Measurements from ENCODE around the gene C12orf42.

DNA sequence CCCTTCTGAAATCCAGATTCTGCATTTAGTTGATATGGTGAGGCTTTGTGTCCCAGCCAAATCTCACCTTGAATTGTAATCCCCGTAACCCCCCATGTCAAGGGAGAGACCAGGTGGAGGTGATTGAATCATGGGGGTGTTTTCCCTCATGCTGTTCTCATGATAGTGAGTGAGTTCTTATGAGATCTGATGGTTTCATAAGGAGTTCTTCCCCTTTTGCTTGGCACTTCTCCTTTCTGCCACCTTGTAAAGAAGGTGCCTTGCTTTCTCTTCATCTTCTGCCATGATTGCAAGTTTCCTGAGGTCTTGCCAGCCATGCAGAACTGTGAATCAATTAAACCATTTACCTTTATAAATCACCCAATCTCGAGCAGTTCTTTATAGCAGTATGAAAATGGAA lies 23.1 kb upstream of the C12orf42 start:
- no peak for TF ChIP-seq EP300 (IDR thresholded peaks at IDR 0.05)
- TF ChIP-seq, protein P1, sequence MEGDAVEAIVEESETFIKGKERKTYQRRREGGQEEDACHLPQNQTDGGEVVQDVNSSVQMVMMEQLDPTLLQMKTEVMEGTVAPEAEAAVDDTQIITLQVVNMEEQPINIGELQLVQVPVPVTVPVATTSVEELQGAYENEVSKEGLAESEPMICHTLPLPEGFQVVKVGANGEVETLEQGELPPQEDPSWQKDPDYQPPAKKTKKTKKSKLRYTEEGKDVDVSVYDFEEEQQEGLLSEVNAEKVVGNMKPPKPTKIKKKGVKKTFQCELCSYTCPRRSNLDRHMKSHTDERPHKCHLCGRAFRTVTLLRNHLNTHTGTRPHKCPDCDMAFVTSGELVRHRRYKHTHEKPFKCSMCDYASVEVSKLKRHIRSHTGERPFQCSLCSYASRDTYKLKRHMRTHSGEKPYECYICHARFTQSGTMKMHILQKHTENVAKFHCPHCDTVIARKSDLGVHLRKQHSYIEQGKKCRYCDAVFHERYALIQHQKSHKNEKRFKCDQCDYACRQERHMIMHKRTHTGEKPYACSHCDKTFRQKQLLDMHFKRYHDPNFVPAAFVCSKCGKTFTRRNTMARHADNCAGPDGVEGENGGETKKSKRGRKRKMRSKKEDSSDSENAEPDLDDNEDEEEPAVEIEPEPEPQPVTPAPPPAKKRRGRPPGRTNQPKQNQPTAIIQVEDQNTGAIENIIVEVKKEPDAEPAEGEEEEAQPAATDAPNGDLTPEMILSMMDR (IDR thresholded peaks at IDR 0.05): no peak
- no peak for TF ChIP-seq POLR2A (IDR thresholded peaks at IDR 0.05)
- TF ChIP-seq POLR2AphosphoS5 (IDR thresholded peaks at IDR 0.05): no peak
